SHP77 treated with DMSO at 0.1 percent for 48 hours (cell line): ENCODE results near the gene USP3.

Experiments
- DNase-seq: peaks from one replicate; lab custom pipeline; 2025; lab: John Stamatoyannopoulos, UW

The USP3 gene

GRCh38 chr15:63593705-63594671 lies 89.6 kb downstream of the USP3 start:
- DNase-seq = no peak

DNA sequence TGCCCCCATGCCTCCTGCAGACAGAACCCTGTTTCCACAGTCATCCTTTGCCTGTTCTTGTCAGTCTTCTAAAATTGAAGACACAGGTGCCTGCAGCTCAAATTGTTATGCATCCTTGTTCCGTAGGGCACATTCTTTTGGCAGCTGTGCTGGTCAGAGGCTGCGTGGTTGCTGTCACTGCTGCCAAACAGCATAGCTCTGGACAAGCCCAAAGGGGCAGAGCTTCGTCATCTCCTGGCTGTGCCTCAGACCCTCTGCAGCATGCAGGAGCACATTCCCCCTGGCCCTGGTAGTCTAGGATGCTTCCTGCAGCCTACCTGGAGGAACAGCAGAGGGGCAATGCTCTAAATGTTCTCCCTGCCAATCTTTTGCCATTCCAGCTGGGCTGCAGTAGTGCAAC lies 90.7 kb downstream of the USP3 start:
- no peak for DNase-seq

DNA sequence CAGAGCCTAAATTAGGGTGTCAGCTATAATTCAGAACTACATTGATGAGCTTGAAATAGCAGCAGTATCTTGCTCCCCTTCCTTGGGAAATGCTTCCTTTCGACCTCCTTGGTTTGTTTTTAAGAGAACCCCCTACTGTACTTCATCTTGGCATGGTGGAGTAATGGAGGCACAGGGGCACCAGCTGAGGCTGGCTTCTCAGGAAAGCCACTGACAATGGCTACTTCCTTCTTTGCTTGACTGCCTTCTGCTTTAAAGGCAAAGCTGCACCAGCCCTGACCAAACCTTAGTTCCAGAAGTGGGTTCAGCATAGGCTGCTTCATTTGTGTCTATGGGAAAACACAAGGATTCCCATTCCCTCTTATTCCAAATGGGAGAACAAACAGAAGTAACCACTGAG lies 91.3 kb downstream of the USP3 start:
- DNase-seq = no peak

- DNase-seq = no peak
These were observed 92.3 kb downstream of the USP3 start for GRCh38 chr15:63596676-63597037.

- peak; percentile 56 for DNase-seq
These were observed 92.8 kb downstream of the USP3 start, which contains the start of gene FBXL22 for GRCh38 chr15:63597038-63597790. Gene FBXL22 (plus strand): TSS chr15:63597387. CDS start chr15:63597393, 6 bp downstream.

DNA sequence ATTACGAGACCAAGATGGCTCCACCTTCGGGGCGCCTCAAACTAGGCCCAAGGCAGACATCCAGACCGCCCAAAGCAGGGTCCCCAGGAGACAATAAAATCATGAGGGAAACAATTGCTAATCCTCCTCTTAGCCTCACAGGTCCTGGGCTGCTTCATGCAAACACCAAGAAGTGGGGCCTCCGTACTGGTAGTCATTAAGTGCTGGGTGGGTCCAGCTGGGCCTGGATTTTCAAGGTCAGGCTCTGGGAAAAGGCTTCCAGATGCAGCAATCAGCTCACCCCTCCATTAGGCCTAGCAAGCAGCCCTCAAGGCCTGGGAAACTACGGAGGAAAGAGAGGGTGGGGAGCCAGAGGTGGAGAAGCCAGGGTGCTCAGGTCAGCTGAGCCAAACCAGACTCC lies 93.4 kb downstream of the USP3 start:
- DNase-seq = no peak

- no peak for DNase-seq
These were observed 94.3 kb downstream of the USP3 start for GRCh38 chr15:63598473-63599400.

GRCh38 chr15:63599401-63600000 lies 95.1 kb downstream of the USP3 start:
- peak; percentile 20 for DNase-seq

GRCh38 chr15:63600001-63600615 lies 95.7 kb downstream of the USP3 start:
- no peak for DNase-seq

DNA sequence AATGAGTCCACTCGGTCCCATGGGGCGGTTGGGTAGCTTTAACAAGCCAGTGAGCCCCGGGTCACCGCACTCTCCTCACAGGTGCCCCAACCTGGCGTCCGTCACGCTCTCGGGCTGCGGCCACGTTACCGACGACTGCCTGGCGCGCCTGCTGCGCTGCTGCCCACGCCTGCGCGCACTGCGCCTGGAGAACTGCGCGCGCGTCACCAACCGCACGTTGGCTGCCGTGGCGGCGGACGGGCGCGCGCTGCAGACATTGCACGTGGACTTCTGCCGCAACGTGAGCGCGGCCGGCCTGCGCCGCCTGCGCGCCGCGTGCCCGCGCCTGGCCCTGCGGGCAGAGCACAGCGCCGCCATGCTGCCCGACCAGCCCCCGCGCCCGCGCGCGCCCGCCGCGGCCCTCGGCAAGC lies 96.2 kb downstream of the USP3 start:
- peak; percentile 67 for DNase-seq

- no peak for DNase-seq
These were observed 96.8 kb downstream of the USP3 start for GRCh38 chr15:63601026-63601703.

GRCh38 chr15:63601704-63602185 lies 97.4 kb downstream of the USP3 start:
- peak; percentile 48 for DNase-seq

GRCh38 chr15:63602595-63602994 lies 98.2 kb downstream of the USP3 start:
- no peak for DNase-seq

DNA sequence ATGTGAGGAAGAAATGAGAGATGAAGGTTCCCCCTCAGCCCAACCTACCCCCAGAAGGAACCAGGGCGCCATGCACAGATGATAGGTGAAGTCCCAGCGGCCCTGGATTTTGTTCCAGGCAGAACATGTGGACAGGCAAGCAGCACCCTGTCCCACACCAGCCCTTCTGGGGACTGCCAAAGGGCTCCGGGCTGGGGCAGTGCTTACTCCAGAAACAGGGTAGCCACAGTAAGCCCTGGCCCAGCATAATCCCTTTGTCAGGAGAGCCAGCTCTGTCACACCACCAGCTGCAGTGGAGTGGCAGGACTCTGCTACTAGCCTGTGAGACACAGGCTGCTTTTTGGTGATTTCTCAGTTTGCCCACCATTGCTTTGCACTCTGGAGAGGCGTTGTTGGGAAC lies 99.1 kb downstream of the USP3 start:
- no peak for DNase-seq

- no peak for DNase-seq
These were observed 99.9 kb downstream of the USP3 start for GRCh38 chr15:63604281-63604680.

GRCh38 chr15:63605036-63605435 lies 100.6 kb downstream of the USP3 start:
- DNase-seq = no peak

DNA sequence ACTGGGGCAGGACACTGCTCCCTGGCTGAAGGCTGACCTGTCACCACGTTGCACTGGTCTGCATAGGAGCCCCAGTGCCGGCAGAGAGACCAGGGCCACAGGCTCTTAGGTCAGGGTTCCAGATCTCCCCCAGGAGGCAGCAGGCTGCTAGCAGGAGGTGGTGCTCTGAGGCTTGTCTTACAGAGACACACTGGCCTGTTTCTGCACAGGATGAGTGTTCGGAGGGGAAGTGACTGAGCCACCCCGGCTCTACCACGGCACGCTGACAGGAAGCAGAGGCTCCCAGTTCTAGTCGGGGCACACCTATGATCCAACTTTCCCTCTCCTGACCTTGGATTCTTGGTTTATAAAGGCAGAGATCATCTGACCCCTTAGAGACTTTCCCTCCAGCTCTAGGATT lies 101.4 kb downstream of the USP3 start:
- no peak for DNase-seq

- no peak for DNase-seq
These were observed 101.9 kb downstream of the USP3 start for GRCh38 chr15:63606308-63606707.

DNA sequence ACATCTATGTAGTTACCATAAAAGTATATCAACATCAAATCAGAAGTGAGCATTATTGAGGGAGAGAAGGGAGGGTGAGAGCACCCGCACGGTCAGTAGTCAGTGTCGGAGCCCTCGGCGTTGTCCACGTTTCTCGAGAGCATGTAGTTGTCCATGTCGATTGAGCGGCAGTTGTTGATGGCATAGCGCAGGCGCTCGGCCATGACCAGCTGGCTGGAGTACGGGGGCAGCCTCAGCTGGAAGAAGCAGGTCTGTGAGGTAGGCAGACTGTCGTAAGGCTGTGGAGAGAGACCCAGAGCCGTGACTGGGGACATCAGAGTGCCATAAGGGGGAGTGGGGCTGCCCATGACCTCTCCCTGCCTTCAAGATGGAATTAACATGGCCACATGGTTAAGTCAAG lies 104.6 kb downstream of the USP3 start:
- DNase-seq = no peak

DNA sequence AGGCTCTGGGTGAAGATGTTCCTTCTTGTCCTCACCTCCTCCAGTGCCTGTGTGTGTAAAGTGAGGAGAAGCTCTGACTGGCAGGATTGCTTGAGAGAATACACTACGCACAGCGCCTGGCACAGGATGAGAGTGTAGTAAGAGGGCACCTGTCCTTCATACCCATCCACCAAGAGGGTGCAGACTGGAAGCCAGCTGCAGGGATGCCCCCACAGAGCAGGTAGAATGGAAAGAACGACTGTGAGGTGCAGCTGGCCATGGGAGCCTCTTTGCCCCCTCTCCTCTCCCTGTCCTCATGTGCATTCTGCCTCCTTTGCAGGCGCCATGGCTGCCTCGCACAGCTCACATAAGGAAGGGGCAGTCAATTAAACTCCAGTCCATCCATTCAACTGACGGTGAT lies 105.1 kb downstream of the USP3 start:
- no peak for DNase-seq
